ENCODE measurements around the gene ASH1L. TPM values are rescaled to one million over a fixed set of nuclear protein-coding genes. Genes with fewer than 3 reads are reported as not detected.

Gene ASH1L
- total and polyA plus RNA-seq, 2 experiments from 2014 or later: 23.6 to 24.7 TPM

DNA sequence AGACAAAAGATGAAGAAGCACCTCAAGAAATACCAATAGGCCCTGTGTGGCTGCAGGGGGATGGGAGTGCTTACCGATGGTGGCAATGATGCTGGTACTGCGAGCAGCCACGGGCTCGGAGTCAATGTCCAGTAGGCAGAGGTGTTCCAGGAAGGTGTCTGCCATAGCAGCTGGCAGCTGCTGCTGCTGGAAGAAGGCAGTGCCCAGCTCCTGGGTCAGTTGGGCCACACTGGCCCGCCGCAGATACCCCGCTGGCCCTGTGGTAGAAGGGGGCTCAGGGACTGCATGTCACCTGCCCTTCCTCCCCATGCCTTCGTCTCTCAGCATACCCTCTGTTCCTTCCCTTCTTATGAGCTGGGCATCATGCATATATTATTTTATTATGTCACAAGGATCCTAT lies 262.6 kb downstream of the ASH1L start:
- H3K4me2 ChIP-seq: no peak overlapping the region
- Mint-ChIP-seq H3K27me3 (ENCODE audit: insufficient read depth, low read depth, poor library complexity) (peaks cover 20% of the 10 kb centered on the region), H3K9me3 (no peaks in the 10 kb centered on the region), H3K27ac (no peak overlapping the region), H3K36me3 (ENCODE audit: low read depth) (no peaks in the 10 kb centered on the region; the same call in 2 of the 3 replicates), H3K4me1 (peaks cover 29% of the 10 kb centered on the region), H3K4me3 (no peak overlapping the region)
- H3K36me3 ChIP-seq (ENCODE audit: insufficient read depth): no peaks in the 10 kb centered on the region
- H3K9me2 ChIP-seq (ENCODE audit: insufficient read depth): no peaks in the 10 kb centered on the region
- no peaks in the 10 kb centered on the region for H3K79me2 ChIP-seq (replicated peaks; ENCODE audit: insufficient read depth)
- no peak overlapping the region for H3K27ac ChIP-seq (ENCODE audit: low read depth)
- no peak overlapping the region for H2AFZ ChIP-seq
- ATAC-seq (no peak), DNase-seq (ENCODE audit: low spot score) (no peak)
- TF ChIP-seq ZNF331 (CRISPR knock-in tag; IDR thresholded peaks at IDR 0.05; ENCODE audit: low read depth) (no peak), EZH2 (IDR thresholded peaks at IDR 0.05; ENCODE audit: low read depth, unreplicated experiment) (no peak), EZH2phosphoT487 (IDR thresholded peaks at IDR 0.05; ENCODE audit: unreplicated experiment) (no peak), CTCF (conservative IDR thresholded peaks at IDR 0.05; ENCODE audit: low read depth in 2 of 2) (no peak), CREB1 (CRISPR knock-in tag; IDR thresholded peaks at IDR 0.05; ENCODE audit: low read depth) (no peak)
- TF ChIP-seq, protein P1, sequence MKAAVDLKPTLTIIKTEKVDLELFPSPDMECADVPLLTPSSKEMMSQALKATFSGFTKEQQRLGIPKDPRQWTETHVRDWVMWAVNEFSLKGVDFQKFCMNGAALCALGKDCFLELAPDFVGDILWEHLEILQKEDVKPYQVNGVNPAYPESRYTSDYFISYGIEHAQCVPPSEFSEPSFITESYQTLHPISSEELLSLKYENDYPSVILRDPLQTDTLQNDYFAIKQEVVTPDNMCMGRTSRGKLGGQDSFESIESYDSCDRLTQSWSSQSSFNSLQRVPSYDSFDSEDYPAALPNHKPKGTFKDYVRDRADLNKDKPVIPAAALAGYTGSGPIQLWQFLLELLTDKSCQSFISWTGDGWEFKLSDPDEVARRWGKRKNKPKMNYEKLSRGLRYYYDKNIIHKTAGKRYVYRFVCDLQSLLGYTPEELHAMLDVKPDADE (IDR thresholded peaks at IDR 0.05): no peak
- no peak overlapping the region for H3K4me3 ChIP-seq
- H3K27me3 ChIP-seq (ENCODE audit: insufficient read depth): peaks cover 13% of the 10 kb centered on the region
- peaks cover 17% of the 10 kb centered on the region for H3K4me1 ChIP-seq (ENCODE audit: insufficient read depth)
- 0 out of 2 replicates have a peak, but pooled peaks cover 11% of the 10 kb centered on the region for H3F3A ChIP-seq (replicated peaks; ENCODE audit: low read depth)
- H4K20me1 ChIP-seq (replicated peaks; ENCODE audit: insufficient read depth): no peaks in the 10 kb centered on the region

DNA sequence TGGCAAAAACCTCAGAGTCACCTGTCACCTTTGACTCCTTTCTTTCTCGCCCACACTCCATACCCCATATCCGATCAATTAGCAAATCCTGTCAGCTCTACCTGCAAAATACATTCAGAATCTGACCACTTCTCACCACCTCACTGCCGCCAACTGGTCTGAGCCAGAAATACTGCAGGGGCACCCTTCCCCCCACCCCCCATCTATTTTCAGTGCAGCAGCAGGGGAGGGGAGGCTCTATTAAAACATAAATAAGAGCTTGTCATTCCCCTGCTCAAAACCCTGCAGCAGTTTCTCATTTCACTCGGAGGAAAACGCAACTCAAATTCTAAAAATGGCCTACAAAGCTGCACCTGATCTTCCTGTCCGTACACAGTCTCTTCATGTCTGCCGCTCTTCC lies 265.2 kb downstream of the ASH1L start:
- peaks cover 36% of the 10 kb centered on the region for H3K4me1 Mint-ChIP-seq
- peaks cover 33% of the 10 kb centered on the region for H3K27me3 ChIP-seq (ENCODE audit: insufficient read depth)
- DNase-seq (ENCODE audit: low spot score) (no peak), ATAC-seq (no peak)
- no peaks in the 10 kb centered on the region for H3K36me3 ChIP-seq (ENCODE audit: insufficient read depth)
- no peak overlapping the region for H3K27ac Mint-ChIP-seq
- peak overlapping the region; percentile 56; the same call in 1 of the 2 replicates for H2AFZ ChIP-seq
- H3K4me3 ChIP-seq: 0 out of 2 replicates have a peak overlapping the region, but pooled peaks have one; percentile 27
- H3F3A ChIP-seq (replicated peaks; ENCODE audit: low read depth): 0 out of 2 replicates have a peak, but pooled peaks cover 11% of the 10 kb centered on the region
- H3K36me3 Mint-ChIP-seq (ENCODE audit: low read depth): no peaks in the 10 kb centered on the region; the same call in 2 of the 3 replicates
- H3K4me3 Mint-ChIP-seq: peak overlapping the region; percentile 3; the same call in 1 of the 3 replicates
- H3K9me2 ChIP-seq (ENCODE audit: insufficient read depth): no peaks in the 10 kb centered on the region
- H3K9me3 Mint-ChIP-seq: no peaks in the 10 kb centered on the region
- peaks cover 17% of the 10 kb centered on the region for H3K4me1 ChIP-seq (ENCODE audit: insufficient read depth)
- H3K27ac ChIP-seq (ENCODE audit: low read depth): no peak overlapping the region
- 0 out of 2 replicates have a peak overlapping the region, but pooled peaks have one; percentile 6 for H3K4me2 ChIP-seq
- H4K20me1 ChIP-seq (replicated peaks; ENCODE audit: insufficient read depth): no peaks in the 10 kb centered on the region
- H3K79me2 ChIP-seq (replicated peaks; ENCODE audit: insufficient read depth): no peaks in the 10 kb centered on the region
- peaks cover 33% of the 10 kb centered on the region for H3K27me3 Mint-ChIP-seq (ENCODE audit: insufficient read depth, low read depth, poor library complexity)
- TF ChIP-seq ZNF114 (CRISPR knock-in tag; IDR thresholded peaks at IDR 0.05) (no peak), EZH2 (IDR thresholded peaks at IDR 0.05; ENCODE audit: low read depth, unreplicated experiment) (no peak), EZH2phosphoT487 (IDR thresholded peaks at IDR 0.05; ENCODE audit: unreplicated experiment) (no peak), CTCF (conservative IDR thresholded peaks at IDR 0.05; ENCODE audit: low read depth in 2 of 2) (no peak), POLR2AphosphoS5 (IDR thresholded peaks at IDR 0.05; ENCODE audit: low read depth) (no peak), STAT1 (IDR thresholded peaks at IDR 0.05; ENCODE audit: unreplicated experiment) (no peak), JUNB (IDR thresholded peaks at IDR 0.05; ENCODE audit: unreplicated experiment) (no peak), ZNF331 (CRISPR knock-in tag; IDR thresholded peaks at IDR 0.05; ENCODE audit: low read depth) (no peak)
- TF ChIP-seq, protein P1 (IDR thresholded peaks at IDR 0.05): no peak

Data from GM23338 (cell line).